Measurements from ENCODE around the gene FCGR3A.

The FCGR3A gene

DNA sequence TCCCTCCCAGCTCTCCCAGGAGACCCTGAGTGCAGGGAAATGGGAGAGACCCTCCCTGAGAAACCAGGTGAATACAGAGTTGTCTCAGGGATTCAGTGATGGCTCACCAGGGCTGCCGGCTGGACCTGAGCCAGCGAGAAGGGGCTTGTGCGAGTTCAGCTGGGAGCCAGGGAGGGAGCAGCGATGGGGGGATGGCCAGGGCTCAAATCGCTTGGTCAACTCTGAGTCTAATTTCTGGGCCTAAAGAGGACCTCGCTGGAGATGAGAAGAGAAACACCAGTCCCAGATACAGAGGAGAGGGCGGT lies 37.9 kb downstream of the FCGR3A start:
- H3K4me3 ChIP-seq (ENCODE audit: low read length): no peak overlapping the region
- no peak overlapping the region for H3K27ac ChIP-seq (ENCODE audit: low read depth, low read length)
- peaks cover 3% of the 10 kb centered on the region; the same call in 1 of the 2 replicates for H3K4me1 ChIP-seq (ENCODE audit: control insufficient read depth, low read length)
- H3K9me2 ChIP-seq (replicated peaks; ENCODE audit: control insufficient read depth, low read length): no peaks in the 10 kb centered on the region
- no peaks in the 10 kb centered on the region for H3K27me3 ChIP-seq (ENCODE audit: control insufficient read depth, low read length)
- H3K79me2 ChIP-seq (ENCODE audit: control insufficient read depth, low read length): no peaks in the 10 kb centered on the region
- no peak for TF ChIP-seq EZH2phosphoT487 (IDR thresholded peaks at IDR 0.05; ENCODE audit: borderline replicate concordance, low read length)
- TF ChIP-seq, protein P1, sequence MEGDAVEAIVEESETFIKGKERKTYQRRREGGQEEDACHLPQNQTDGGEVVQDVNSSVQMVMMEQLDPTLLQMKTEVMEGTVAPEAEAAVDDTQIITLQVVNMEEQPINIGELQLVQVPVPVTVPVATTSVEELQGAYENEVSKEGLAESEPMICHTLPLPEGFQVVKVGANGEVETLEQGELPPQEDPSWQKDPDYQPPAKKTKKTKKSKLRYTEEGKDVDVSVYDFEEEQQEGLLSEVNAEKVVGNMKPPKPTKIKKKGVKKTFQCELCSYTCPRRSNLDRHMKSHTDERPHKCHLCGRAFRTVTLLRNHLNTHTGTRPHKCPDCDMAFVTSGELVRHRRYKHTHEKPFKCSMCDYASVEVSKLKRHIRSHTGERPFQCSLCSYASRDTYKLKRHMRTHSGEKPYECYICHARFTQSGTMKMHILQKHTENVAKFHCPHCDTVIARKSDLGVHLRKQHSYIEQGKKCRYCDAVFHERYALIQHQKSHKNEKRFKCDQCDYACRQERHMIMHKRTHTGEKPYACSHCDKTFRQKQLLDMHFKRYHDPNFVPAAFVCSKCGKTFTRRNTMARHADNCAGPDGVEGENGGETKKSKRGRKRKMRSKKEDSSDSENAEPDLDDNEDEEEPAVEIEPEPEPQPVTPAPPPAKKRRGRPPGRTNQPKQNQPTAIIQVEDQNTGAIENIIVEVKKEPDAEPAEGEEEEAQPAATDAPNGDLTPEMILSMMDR (IDR thresholded peaks at IDR 0.05; ENCODE audit: low read depth, low read length, poor library complexity, severe bottlenecking): no peak
- no peak overlapping the region for H3K4me2 ChIP-seq (ENCODE audit: low read length)
- no peaks in the 10 kb centered on the region for H3F3A ChIP-seq (ENCODE audit: control insufficient read depth, insufficient read depth)
- H3K36me3 ChIP-seq (ENCODE audit: control insufficient read depth, low read length): no peaks in the 10 kb centered on the region
- H4K20me1 ChIP-seq (ENCODE audit: control insufficient read depth, insufficient read depth, low read depth, low read length): no peaks in the 10 kb centered on the region
- H3K9me3 ChIP-seq (ENCODE audit: control insufficient read depth, insufficient read depth, low read length): no peaks in the 10 kb centered on the region

GRCh38 chr1:161511018-161511755 lies 38.4 kb downstream of the FCGR3A start:
- no peaks in the 10 kb centered on the region for H3K9me2 ChIP-seq (replicated peaks; ENCODE audit: control insufficient read depth, low read length)
- no peaks in the 10 kb centered on the region for H3K79me2 ChIP-seq (ENCODE audit: control insufficient read depth, low read length)
- peaks cover 4% of the 10 kb centered on the region; the same call in 1 of the 2 replicates for H3K4me1 ChIP-seq (ENCODE audit: control insufficient read depth, low read length)
- H3K27me3 ChIP-seq (ENCODE audit: control insufficient read depth, low read length): no peaks in the 10 kb centered on the region
- TF ChIP-seq, protein P1 (IDR thresholded peaks at IDR 0.05; ENCODE audit: low read depth, low read length, poor library complexity, severe bottlenecking): no peak
- no peak for TF ChIP-seq EZH2phosphoT487 (IDR thresholded peaks at IDR 0.05; ENCODE audit: borderline replicate concordance, low read length)
- H4K20me1 ChIP-seq (ENCODE audit: control insufficient read depth, insufficient read depth, low read depth, low read length): no peaks in the 10 kb centered on the region
- no peak overlapping the region for H3K27ac ChIP-seq (ENCODE audit: low read depth, low read length)
- no peaks in the 10 kb centered on the region for H3F3A ChIP-seq (ENCODE audit: control insufficient read depth, insufficient read depth)
- H3K9me3 ChIP-seq (ENCODE audit: control insufficient read depth, insufficient read depth, low read length): no peaks in the 10 kb centered on the region
- no peak overlapping the region for H3K4me3 ChIP-seq (ENCODE audit: low read length)
- no peak overlapping the region for H3K4me2 ChIP-seq (ENCODE audit: low read length)
- H3K36me3 ChIP-seq (ENCODE audit: control insufficient read depth, low read length): no peaks in the 10 kb centered on the region

GRCh38 chr1:161510477-161510876 lies 39.1 kb downstream of the FCGR3A start:
- H3K36me3 ChIP-seq (ENCODE audit: control insufficient read depth, low read length): no peaks in the 10 kb centered on the region
- H4K20me1 ChIP-seq (ENCODE audit: control insufficient read depth, insufficient read depth, low read depth, low read length): no peaks in the 10 kb centered on the region
- H3K27ac ChIP-seq (ENCODE audit: low read depth, low read length): no peak overlapping the region
- no peaks in the 10 kb centered on the region for H3K27me3 ChIP-seq (ENCODE audit: control insufficient read depth, low read length)
- TF ChIP-seq, protein P1 (IDR thresholded peaks at IDR 0.05; ENCODE audit: low read depth, low read length, poor library complexity, severe bottlenecking): no peak
- no peak for TF ChIP-seq EZH2phosphoT487 (IDR thresholded peaks at IDR 0.05; ENCODE audit: borderline replicate concordance, low read length)
- no peak overlapping the region for H3K4me2 ChIP-seq (ENCODE audit: low read length)
- no peaks in the 10 kb centered on the region for H3K9me3 ChIP-seq (ENCODE audit: control insufficient read depth, insufficient read depth, low read length)
- H3F3A ChIP-seq (ENCODE audit: control insufficient read depth, insufficient read depth): no peaks in the 10 kb centered on the region
- H3K4me1 ChIP-seq (ENCODE audit: control insufficient read depth, low read length): peaks cover 11% of the 10 kb centered on the region
- no peaks in the 10 kb centered on the region for H3K79me2 ChIP-seq (ENCODE audit: control insufficient read depth, low read length)
- no peak overlapping the region for H3K4me3 ChIP-seq (ENCODE audit: low read length)
- no peaks in the 10 kb centered on the region for H3K9me2 ChIP-seq (replicated peaks; ENCODE audit: control insufficient read depth, low read length)

Data from DOHH2 (cell line).